ELR (cell line): Measurements from ENCODE around the gene C6orf118.

Experiments
- DNase-seq: peaks from one replicate; pipeline ENCODE4 v3.0.0-alpha.2; 2015; ENCODE audit warnings: low read depth

Gene C6orf118

GRCh38 chr6:165308926-165309731 is at the start of gene C6orf118:
Gene C6orf118, minus strand, starts transcription at chr6:165309605. Its CDS starts 19 bp downstream, at chr6:165309586.
- DNase-seq: no peak

DNA sequence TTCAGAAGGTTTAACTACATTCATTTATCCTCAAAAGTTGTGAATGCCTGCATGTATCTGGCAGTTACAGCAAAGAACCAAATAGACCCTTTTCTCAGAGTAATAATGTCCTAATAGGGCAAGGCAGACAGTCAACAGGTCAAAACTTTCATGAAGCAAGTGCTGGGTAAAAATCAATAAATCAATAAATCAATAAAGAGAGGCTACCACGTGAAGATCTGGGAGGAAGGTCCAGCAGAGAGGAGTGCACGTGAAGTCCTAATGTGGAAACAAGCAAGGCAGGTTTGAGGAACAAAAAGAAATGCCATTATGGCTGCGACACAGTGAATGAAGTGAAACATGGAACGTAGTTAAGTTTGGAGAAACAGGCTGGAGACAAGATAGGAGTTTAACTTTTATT is 36.3 kb upstream of the C6orf118 start:
- no peak for DNase-seq

DNA sequence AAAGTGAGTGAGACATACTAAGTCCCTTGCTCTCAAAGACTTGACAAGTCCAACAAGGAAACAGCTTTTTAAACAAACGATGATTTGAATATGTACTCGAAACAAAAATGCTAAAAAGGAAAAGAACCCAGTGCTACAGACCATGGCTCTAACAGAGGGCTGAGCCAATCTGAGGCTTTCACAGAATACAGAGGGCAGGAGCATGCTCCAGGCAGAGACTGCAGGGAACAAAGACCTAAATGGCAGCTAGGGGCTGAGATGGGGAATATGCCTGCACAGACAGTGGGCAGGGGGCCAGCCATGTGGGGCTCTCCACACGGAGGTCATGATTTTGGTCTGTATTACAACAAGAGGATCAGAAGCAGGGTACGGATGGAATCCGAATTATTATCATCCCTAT is 31.1 kb upstream of the C6orf118 start:
- DNase-seq: no peak

DNA sequence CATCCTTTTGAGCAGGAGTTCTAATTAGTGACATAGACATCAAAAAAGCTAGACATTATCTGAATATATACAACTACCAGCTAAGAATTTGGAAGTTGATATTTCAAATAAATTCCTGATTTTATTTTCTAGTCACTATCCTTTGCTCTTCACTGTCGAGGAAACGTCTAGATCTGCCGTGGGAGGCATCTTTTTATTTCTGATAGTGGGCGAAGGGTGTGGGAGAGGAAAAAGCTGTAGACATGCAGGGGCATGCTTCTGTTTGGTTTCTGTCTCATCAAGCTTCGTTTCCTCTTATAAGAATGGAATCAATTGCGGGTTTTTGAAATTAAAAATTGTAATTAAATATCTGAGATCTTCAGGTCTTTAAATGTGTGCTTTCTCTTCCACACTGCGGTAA is 16.2 kb upstream of the C6orf118 start:
- DNase-seq: no peak

DNA sequence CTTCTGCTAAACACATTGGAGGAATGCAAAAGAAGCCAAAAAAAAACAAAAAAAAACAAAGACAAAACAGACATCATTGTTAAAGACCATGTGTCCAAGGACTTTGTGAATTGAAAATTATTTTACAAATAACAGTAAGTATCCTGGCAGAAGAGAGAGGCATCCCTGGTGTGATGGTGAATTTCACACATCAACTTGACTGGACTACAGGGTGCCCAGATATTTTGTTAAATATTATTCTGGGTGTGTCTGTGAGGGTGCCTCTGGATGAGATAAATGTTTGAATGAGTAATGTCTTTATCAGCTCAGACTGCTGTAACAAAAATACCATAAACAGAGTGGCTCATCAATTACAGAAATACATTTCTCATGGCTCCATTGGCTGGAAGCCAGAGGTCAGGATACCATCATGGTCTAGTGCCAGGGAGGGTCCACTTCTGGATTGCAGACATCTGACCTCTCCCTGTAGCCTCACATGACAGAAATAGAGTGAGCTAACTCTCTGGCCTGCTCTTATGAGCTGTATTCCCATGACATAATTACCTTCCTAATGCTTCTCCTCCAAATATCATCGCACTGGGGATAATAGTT is 12.2 kb upstream of the C6orf118 start:
- no peak for DNase-seq

DNA sequence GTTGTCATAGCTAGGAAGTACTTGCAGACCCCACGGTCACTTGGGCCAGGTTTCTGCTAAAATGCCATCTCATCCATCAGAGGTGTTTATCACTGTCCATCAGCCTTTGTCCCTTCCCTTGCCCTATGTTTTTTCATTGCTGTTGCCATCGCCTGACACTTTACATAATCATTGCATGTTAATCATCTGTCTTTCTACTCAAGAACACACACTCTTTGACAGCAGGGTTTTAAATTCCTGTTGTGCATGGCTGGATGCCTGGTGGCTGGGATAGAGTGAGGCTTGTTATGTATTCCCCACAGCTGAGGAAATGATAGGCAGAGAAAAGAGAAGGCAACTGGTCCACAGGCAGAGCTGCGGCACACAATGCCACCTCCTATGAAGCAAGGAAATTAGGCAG is 11.7 kb upstream of the C6orf118 start:
- no peak for DNase-seq

- no peak for DNase-seq
Measured at GRCh38 chr6:165317723-165318122, 8.3 kb upstream of the C6orf118 start.

- DNase-seq: no peak
Measured at GRCh38 chr6:165306955-165307354, 2.5 kb downstream of the C6orf118 start.

- DNase-seq: no peak
Measured at GRCh38 chr6:165301372-165302246, 7.8 kb downstream of the C6orf118 start.

GRCh38 chr6:165300422-165300936 is 8.9 kb downstream of the C6orf118 start:
- no peak for DNase-seq

DNA sequence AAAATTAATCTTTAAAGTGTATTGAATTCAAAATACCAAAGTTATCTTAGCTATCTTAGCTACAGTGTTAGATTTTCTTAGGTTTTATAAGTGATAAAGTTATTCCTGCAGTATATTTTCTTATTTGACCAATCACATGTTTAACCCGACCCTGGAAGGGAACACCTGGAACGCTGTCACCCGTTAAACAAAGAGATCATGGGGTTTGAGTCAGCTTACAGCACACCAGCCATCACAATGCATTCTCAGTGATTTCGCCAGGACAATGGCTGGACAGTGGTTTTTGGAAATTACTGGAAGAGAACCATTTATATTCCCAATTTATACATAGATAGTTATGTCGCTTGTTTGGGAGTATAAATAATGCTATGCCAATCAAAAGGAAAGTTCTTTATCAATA is 10.5 kb downstream of the C6orf118 start:
- DNase-seq: no peak

GRCh38 chr6:165298402-165298801 is 11.0 kb downstream of the C6orf118 start:
- no peak for DNase-seq

DNA sequence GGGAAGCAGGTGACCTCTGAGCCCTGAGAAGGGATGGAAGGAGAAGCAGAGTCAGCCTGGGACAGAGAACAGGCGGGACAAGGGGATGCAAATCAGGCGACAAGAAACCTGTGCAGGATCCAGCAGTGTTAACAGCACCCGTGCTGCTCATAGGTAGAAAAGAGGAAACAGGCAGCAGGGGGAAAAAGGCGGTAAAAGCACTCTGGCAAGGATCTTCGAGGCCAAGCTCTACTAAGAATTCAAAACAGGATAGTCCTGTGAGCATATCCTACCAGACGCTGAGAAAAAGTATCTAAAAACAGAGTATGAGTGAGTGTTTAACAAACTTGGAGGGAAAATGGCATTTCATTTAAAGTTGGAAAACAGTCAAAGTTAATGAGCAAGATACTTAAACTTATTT is 16.7 kb downstream of the C6orf118 start:
- no peak for DNase-seq

DNA sequence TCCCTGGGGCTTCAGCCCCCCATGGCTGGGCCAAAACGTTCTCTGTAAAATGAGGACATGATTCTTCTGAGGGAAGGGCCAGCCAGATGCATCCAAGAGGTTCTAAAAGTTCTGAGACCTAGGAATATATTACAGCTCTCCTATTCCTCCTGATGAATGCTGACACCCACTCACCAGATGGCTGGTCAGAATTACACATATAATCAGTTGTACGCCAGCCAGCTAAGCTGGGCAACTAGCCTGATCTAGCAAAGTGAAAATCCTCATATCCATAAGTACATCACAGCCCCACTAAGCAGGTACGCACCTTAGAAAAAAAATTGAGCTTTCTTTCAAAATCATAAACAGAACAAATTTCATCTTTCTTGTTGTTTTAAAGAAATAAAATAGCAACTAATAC is 34.8 kb downstream of the C6orf118 start:
- no peak for DNase-seq

DNA sequence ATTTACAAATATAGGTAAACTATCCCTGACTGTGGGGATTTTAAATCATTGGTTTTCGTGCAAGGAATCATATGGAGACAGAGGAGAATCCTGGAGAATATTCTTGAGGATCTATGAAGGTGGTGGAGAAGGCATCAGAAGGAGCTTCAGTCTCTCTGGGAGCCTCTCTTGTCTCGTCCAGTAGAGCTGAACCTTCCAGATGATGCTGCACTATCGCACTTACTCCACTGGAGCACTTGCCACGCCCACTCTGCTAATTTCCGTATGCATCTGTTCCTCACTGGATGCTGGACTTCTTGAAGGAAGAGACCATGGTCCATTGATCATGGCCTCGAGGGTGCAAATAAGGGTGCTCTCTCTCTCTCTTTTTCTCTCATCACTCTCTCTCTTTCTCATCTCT is 36.8 kb downstream of the C6orf118 start:
- no peak for DNase-seq

GRCh38 chr6:165268987-165269386 is 40.4 kb downstream of the C6orf118 start:
- DNase-seq: no peak

GRCh38 chr6:165266621-165267020 is 42.8 kb downstream of the C6orf118 start:
- DNase-seq: no peak

DNA sequence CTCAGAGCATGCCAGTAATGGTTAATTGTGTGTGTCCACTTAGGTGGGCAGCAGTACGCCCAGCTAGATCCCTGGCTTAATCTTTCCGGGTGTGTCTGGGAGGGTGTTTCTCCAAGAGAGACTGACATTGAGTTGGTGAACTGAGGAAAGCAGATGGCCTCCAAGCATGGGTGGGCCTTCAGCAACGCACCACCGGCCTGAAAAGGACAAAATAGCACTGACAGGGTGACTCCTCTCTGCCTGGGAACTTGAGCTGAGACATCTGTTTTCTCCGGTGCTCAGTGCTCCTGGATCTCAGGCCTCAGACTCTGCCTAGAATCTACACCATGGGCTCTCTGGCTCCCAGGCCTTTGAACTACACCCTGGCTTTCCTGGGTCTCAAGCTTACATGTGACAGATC is 43.2 kb downstream of the C6orf118 start:
- no peak for DNase-seq

- no peak for DNase-seq
Measured at GRCh38 chr6:165260462-165260861, 48.9 kb downstream of the C6orf118 start.

- no peak for DNase-seq
Measured at GRCh38 chr6:165249808-165250207, 59.6 kb downstream of the C6orf118 start.

- DNase-seq: no peak
Measured at GRCh38 chr6:165245701-165246100, 63.7 kb downstream of the C6orf118 start.

- no peak for DNase-seq
Measured at GRCh38 chr6:165245287-165245686, 64.1 kb downstream of the C6orf118 start.
